GM19035 (cell line): ENCODE results near the gene PIAS4.
"Not testable (repeated sequence)": the region's sequence is repeated elsewhere in the genome, so short reads cannot be mapped to it uniquely, and the experiment has no call there.

Source experiments
- ATAC-seq: cut with Tn5 transposase; IDR thresholded peaks from one replicate; pipeline ENCODE4 v1.9.1; 2021; ENCODE audit not compliant: unreplicated experiment

The PIAS4 gene

DNA sequence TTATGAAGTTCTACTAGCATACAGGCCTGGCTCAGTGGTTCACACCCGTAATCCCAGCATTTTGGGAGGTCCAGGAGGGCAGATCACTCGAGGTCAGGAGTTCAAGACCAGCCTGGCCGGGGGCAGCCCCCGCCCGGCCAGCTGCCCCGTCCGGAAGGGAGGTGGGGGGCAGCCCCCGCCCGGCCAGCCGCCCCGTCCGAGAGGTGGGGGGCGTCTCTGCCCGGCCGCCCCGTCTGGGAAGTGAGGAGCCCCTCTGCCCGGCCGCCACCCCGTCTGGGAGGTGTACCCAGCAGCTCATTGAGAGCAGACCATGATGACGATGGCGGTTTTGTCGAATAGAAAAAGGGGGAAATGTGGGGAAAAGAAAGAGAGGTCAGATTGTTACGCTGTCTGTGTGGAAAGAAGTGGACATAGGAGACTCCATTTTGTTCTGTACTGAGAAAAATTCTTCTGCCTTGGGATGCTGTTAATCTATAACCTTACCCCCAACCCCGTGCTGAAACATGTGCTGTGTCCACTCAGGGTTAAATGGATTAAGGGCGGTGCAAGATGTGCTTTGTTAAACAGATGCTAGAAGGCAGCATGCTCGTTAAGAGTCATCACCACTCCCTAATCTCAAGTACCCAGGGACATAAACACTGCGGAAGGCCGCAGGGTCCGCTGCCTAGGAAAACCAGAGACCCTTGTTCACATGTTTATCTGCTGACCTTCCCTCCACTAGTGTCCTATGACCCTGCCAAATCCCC is 8.7 kb upstream of the PIAS4 start:
- not testable (repeated sequence) for ATAC-seq

DNA sequence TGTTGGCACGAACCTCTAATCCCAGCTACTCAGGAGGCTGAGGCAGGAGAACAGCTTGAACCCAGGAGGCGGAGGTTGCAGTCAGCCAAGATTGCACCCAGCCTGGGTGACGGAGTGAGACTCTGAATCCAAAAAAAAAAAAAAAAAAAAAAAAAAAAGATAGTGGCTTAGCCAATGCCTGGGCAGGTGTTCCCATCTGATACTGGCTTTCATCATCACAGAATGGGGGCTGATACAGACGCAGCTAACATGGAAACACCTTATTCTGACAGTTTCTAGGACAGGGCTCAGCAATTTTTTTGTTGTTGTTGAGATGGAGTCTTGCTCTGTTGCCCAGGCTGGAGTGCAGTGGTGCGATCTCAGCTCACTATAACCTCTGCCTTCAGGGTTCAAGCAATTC is 6.7 kb upstream of the PIAS4 start:
- not testable (repeated sequence) for ATAC-seq

DNA sequence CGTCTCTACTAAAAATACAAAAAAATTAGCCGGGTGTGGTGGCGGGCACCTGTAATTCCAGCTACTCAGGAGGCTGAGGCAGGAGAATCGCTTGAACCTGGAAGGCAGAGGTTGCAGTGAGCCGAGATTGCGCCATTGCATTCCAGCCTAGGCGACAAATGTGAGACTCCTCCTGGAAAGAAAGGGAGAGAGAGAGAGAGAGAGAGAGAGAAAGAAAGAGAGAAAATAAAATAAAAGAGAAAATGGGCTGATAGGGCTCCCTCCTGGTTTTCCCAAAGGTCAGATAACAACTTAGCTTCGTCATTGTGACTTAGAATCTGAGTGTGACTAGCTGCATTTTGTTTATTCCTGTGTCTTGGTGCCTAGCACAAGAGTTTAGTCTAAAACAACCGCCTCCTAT is 2.1 kb upstream of the PIAS4 start:
- not testable (repeated sequence) for ATAC-seq

DNA sequence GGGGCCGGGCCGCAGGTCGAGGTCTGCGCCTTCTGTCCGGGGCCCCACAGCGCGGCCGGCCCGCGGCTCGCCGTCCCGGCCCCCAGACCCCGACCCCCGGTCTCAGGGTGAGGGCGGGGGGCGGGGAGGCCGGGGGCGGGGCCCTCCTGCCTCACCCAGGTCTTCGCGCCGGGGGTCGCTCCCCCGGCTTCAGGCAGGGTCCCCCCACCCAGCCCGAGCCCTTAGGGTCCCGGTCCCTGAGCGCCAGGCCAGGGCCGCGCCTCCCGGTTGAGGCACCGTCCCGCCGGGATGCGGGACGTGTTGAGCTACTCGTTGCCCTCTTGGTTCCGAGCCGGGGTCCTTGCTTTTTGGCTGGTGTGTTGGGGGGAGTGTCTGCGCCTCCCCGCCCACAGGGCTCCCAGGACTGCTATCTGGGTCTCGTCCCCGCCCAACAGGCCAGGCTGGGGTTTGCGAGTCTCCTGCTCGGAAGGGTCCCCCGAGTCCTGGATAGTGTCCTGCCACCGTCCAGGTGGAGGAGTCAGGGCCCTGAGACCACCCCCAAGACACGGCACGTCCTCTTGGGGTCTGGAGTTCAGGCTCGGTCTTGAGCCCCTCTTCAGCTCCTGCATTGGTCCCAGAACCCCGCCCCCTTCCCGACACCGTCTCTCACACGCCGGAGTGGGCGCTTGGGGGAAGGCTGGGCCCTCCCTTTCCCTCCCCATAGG is 452 bp downstream of the PIAS4 start:
- peak; percentile 21 for ATAC-seq

DNA sequence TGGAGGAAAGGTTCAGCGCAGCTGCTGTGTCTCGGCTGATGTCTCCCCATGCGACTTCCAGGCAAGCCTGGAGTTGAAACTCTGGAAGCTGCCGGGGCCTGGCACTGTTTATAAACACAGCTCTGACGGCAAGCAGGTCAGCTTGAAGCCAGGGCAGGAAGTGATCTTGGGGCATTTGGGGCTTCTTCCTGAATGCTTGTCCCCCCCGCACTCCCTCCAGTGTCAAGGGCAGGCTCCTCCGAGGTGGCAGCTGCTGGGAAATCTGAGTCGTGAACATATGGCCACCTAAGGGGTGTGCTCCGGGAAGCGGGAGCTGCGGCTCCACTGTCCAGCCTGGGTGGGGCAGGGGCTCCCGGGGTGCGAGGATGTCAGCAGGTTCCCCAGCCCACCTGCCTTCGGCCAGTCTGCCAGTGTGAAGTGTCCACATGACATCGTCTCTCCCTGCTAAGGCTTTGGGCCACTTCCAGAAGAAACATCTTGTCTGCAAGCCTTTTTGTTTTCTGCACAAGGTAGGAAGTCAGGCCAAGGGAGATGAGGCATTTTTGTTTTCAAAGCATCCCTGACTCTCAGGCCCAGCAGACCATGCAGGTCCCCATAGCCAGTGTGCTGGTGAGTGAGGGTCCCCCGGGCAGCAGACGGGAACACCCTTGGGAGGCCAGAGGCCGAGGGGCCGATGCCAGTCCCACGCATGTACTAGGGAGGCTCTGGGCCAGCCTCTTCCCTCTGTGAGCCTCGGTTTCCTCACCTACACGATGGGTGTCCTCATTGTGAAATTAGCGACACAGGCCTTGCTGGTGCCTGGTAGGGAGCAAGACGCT is 2.7 kb downstream of the PIAS4 start:
- ATAC-seq = no peak

DNA sequence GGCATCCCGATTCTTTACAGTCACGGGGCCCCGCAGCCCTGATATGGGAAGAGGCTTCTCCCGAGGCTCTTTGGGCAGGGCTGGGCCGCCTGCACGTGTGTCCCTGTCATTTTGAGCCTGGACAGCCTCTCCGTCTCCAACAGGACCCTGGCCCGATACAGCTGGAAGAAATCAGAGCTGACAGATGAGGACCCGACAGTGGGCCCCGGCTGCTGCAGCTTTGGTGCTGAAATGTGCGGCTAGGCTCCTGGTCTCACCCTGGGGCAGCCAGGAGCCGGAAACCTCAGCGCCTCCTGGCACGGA is 3.2 kb downstream of the PIAS4 start:
- ATAC-seq = no peak

DNA sequence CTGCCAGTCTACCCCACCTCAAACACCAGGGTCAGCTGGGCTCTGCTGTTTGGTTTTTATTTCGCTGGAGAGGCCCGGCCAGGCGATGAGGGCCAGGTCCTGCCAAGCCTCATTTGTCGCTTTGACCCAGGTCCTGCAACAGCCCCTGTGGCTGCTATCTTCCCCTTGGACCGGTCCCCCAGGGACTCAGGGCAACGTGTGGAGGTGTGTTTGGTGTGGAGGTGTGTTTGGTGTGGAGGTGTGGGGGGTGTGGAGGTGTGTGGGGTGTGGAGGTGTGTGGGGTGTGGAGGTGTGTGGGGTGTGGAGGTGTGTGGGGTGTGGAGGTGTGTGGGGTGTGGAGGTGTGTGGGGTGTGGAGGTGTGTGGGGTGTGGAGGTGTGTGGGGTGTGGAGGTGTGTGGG is 3.9 kb downstream of the PIAS4 start:
- ATAC-seq = not testable (repeated sequence)

DNA sequence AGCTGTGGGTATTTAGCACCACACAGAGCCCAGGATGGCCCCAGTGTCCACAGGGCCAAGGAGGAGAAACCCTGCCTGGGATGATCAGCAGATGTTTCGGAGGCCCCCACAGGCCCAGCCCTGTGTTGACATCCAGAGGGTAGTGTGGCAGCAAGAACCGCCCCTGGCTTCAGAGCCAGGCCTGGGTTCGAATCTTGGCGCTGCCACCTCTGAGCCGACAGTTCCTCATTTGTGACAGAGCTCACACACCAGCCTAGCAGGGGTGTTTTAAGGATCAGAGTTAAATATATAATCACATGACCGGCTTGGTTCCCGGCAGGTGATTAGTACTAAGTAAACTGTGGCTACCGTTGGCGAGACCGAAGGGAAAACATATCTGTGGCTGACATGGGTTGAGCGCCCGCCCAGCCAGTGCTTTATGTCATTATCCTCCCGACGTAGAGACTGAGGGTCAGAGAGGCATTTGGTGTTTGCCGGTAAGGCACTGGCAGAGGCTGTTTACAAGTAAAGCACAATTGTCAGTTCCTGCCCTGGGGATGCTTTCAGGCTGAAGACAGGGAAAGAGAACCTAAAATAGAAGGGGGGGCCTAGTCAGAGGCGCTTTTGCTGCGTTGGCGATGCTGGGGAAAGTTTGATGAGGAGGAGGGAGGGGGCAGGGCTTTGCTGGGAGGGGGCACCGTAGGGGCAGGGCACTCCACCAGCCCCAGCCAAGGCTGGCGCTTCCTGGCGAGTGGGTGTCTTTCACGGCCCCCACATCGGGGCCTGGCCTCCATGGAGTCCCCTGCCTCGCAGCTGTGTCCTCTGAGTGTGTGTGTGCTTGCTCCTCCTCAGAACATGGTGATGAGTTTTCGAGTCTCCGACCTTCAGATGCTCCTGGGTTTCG is 4.8 kb downstream of the PIAS4 start:
- ATAC-seq = no peak

DNA sequence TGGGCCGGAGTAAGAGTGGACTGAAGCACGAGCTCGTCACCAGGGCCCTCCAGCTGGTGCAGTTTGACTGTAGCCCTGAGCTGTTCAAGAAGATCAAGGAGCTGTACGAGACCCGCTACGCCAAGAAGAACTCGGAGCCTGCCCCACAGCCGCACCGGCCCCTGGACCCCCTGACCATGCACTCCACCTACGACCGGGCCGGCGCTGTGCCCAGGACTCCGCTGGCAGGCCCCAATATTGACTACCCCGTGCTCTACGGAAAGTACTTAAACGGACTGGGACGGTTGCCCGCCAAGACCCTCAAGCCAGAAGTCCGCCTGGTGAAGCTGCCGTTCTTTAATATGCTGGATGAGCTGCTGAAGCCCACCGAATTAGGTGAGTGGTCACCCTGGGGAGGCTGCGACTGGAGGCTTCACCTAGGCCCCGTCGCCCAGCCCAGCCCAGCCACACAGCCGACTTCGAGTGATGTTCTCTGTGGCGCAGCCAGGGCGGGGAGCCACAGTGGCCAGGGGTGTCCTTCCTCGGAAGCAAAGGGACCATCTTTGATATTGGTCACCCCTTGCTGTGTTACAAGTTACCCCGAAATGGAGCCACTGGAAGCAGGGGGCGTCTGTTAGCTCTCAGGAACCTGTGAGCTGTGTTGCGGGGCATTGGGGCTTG is 5.6 kb downstream of the PIAS4 start:
- ATAC-seq = no peak

DNA sequence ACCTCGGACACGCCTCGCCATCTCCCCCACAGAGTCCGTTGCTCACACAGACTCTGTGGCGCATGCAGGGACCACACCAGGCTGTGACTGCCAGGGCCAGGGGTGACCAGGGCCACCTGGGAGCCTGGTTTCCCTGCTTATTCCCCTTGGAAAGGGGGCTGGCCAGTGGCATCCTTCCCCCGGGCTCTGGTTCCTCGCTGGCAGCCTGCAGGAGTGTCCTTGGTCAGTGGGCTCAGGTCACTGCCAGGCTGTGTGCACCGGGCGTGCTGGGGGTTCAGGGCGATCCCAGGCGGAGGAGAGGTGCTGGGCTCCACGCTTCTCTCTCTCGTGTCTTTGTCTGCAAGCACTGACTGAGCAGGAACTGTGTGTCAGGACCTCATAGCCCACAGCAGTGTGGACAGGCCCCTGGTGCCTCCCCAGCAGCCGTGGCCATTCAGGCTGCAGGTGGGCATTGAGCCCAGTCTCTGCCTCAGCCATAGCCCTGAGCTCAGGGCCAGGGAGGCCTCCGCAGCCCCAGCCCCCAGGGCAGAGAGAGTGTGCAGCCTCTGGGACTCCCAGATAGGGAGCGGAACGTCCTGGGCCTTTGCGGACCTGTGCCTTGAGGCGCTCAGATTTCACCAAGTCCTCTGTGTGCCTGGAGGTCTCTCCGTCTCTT is 6.5 kb downstream of the PIAS4 start:
- no peak for ATAC-seq

DNA sequence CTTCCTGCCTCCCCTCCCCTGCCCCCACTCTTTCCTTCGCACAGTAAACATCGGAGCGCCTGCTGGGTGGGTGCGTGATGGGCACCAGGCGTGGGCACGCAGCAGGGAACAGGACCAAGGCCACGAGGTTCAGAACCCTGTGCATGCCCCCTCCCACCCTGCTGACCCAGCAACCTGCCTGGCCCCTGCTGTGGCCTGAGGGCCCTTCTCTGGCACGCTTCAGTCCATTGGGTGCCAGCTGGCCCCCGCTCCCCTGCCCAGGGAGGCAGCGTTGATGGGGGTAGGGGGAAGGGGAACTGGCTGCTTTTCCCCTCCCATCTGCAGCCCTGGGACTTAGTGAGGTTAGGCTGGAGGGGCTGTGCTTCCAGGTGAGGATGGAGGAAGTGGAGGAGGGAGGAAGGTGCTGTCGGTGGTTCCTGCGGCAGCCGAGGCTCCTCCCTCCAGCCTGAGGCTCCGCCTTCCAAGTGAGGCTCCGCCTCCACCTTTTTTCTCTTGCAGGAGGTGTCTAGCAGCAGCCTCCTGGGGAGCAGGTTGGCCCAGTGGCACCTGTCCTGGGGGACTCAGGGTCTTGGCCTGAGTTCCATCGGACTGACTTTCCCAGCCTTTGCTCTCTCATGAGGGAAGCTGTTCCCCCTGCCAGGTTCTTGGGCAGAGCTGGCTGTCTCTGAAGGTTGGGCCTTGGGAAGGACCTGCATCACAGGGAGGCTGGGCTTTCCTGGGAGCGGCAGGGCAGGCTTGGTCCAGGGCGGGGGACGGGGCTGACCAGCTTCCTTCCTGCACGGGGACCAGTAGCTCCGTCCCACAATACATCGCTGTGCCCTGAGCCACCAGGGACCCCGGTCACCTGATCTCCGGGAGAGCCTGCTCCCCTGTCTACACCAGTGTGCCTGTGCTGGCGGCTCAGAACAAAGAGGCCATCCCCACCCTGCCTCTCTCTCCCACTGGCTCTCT is 7.3 kb downstream of the PIAS4 start:
- ATAC-seq = no peak

DNA sequence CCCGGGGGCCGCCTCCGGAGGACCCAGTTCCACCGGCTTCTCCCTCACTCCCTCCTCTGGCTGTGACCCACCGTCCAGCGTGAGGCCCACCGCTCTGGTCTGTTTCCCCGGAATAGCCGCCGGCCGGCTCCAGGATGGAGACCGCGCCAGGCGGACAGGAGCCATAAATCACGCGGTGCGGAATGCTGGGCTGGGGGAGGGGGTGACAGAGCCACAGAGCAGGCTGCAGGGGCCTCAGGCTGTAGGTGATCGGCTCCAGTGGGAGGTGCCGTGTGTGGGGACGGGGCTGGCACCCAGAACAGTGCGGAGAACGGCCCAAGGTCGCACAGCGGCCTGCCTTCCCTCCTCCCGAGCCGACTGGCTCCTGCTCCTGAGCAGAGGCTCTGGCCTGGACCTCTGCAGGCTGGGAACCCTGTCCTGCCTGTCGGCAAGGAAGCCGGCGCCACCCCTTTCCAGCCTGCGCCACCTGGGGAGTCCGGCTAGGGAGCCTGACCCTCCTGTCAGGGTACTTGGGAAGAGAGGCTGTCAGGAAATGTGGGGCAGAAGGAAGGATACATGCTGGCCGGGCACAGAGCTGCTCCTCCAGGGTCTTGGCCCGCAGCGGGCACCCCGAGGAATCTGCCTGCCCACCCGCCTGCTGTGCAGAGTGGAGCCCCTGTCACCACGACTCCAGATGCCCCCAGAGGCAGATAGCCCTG is 8.3 kb downstream of the PIAS4 start:
- ATAC-seq = no peak

DNA sequence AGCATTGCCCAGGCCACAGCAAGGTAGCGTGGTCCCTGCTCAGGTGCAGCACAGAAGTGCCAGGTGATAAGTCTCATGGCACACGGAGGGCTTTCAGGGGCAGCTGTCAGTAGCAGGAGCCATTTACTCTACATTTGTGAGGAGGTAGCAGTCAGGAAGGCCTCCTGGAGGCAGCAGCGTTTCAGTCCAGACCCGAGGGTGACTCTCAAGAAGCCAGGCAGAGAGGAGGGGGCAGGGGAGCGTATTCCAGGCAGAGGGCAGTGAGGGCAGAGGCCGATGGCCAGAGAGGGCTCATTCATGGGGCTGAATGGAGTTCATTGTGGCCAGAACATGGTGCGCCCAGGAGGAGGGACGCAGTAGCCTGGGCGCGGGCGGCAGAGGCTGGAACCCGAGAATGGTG is 8.9 kb downstream of the PIAS4 start:
- no peak for ATAC-seq

DNA sequence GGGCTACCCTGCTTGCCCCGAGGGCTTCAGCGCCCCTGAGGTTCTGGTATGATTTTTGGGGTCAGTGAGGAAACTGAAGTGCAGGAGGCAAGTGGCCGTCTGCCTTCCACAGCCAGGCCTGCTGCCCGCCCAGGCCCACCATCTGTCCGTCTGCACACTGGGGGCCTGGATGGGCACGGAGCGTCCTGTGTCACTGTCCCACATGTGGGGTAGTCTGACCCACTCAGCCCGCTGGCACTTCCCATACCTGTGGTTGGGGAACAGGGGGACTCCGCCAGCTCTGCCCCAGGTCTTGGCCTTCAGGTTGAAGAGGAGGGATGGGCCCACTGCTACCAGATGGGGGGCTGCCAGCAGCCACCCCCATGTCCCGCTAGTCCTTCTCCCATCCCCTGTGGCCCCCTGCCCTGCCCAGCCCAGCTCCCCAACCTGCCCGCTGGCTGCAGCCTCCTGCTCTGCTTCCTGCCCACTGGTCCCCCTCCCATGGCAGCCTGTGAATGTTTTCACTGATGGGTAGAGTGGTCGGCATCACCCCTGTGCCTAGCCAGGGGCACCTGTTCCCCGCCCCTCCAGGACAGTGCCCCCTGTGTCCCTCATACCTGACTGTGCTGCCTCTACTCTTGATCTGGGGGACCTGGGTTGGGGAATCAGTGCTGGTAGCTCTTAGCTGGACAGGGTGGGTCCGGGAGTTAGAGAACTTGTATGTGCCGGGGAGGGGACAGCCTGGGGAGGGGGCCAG is 9.5 kb downstream of the PIAS4 start:
- no peak for ATAC-seq

DNA sequence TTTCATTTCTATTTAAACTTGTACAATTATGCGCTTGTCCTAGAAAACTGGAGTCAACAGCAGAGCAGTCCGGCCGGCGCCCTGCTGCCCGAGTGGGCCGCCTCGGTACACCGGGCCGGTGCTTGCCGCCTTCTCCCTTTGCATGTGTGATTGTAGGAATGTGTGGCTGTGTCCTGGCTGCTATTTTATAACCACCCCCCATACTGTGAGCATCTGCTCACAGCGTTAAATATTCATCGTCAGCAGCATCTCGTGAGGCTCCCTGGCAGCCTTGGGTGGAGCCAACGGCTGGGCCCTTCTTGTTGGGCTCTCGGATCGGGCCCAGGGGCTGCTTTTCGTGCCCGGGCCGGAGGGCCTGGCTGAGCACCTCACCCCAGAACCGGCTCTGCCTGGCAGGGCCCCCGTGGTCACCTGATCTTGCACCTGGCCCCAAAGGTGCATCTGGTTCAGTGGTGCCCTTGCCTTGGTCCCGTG is 10.6 kb downstream of the PIAS4 start:
- no peak for ATAC-seq

DNA sequence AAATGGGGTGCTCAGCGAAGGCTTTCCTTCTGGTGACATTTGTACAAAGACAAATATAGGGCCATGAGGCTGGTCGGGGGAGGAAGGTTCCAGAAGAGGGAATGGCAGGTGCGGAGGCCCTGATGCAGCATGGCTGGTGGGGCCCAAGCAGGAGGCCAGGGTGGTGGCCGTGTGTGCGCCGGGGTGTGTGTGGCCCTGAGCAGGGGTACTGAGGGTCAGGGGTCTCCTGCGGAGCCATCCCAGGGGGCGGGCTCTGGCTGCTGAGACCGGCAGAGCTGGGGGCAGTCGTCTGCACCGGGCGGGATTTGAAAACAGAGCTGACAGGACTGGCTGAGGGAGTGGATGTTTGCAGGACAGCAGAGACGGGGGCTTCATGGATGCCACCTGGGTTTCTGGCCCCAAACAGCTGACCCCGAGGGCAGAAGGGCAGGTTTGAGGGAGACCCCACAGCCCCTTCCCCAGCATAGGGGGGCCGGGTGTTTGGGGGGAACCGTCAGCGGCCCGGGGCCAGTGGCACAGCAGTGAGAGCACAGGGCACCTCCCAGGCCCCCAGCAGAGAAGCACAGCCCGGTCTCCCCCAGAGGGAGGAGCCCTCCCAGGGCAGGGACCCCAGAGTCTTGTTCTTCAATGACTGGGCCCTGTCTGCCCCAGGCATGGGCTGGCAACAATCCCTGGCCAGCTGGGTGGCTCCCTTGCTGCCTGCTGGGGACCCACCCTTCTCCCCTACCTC is 11.4 kb downstream of the PIAS4 start:
- ATAC-seq = no peak

DNA sequence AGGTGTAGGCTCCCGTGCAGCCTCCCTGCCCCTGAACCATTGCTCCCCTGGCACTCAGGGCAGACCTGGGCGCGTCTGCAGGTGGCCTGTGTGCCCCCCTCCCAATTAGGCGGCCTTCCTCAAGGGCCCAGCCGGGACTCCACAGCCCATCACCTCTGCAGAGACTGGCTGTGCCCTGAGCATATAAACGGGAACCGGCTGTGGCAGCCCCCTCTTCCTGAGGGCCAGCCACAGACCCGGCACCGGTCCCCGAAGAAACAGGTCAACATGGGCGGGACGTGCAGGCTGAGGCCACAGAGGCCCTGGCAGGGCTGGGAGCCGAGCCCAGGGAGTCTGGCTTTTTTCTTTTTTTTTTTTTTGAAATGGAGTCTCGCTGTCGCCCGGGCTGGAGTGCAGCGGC is 12.0 kb downstream of the PIAS4 start:
- ATAC-seq = no peak
